Measurements from ENCODE around the gene JCAD.
A peak's percentile ranks its signal among the peaks of the same experiment; 100 is the strongest.
"Not testable (repeated sequence)": the region's sequence is repeated elsewhere in the genome, so short reads cannot be mapped to it uniquely, and the experiment has no call there.

The JCAD gene

DNA sequence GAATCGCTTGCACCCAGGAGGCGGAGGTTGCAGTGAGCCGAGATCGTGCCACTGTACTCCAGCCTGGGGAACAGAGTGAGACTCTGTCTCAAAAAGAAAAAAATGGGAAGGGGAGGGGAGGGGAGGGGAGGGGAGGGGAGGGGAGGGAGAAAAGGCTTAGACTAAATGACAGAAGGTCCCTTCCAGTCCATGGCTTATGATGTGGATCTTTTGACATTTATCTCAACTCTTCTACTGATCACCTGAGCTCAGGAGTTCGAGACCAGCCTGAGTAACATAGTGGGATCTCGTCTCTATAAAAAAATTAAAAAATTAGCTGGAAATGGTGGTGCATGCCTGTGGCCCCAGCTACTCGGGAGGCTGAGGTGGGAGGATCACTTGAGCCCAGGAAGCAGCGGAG is 34.0 kb downstream of the JCAD start:
- not testable (repeated sequence) for DNase-seq

GRCh38 chr10:30022590-30022989 is 36.8 kb downstream of the JCAD start:
- no peak for DNase-seq

- no peak for DNase-seq
These were observed 39.9 kb downstream of the JCAD start for GRCh38 chr10:30019468-30019867.

DNA sequence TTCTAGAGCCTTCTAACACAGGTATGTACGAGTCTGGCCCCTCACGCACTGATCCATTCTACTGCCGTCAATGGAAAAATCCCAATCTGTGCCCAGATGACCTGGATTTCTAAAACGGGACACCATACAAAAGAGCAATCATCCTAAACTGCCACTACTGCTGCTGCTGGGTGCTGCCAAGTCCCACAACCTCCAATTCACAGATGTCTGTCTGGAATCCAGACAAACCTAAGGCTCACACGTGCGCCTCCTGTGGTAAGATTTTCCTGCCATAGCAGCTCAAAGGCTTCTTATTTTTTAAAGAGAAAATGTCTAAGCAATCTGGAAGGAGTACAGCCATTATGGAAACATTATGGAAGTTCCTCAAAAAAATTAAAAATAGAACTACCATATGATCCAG is 40.9 kb downstream of the JCAD start:
- DNase-seq = no peak

- no peak for DNase-seq
These were observed 41.4 kb downstream of the JCAD start for GRCh38 chr10:30017966-30018365.

- DNase-seq = no peak
These were observed 41.8 kb downstream of the JCAD start for GRCh38 chr10:30017556-30017955.

DNA sequence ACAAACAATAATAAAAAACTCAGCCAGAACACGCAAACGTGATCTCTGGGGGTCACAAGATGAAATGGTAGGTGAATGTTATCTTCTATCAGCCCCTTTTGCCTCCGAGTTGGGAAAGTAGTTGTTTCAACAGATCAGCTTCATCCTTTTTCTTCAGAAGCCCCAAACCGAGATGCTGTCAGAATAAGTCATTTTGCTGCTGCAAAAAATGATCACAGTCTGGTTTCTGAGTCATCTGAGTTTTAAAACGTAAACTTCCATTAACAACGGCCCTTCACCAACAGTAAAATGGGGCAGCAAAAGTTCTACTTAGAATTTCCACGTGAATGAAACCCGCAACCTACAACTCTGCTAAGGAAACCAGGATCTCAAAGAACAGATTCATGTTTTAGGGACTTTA is 44.9 kb downstream of the JCAD start:
- DNase-seq = no peak

- DNase-seq = peak; percentile 46
These were observed 45.6 kb downstream of the JCAD start for GRCh38 chr10:30013757-30014156.

DNA sequence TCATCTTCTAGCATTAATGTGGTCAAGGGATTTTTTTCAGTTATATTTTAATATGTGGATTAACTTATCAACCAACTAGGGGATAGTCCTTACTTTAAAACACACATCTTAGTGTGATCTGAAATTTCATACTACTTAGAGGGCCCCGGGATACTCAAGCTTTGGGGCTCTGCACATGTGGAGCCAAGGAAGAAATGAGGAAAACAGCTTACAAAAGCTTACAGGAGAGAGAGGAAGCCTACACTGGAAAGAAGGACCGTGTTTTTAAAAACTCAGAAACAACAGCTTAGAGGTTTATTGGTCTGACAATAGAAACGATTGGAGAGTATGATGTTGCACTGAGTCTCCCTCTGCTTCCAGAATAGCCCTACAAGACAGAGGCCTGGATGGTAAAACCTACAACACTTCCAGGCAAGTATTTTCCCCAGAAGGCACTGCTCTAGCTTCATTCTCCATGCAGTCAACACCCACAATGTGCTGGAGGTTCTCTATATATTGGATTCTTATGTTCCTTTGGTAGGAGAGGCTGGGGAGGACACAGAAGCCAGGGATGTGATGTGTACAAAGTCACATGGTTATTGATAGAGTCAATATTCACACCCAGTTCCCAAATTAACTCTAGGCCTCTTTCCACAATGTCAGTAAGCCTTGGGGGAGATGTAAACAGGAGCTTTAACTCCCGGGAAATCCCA is 47.3 kb downstream of the JCAD start:
- DNase-seq = no peak

DNA sequence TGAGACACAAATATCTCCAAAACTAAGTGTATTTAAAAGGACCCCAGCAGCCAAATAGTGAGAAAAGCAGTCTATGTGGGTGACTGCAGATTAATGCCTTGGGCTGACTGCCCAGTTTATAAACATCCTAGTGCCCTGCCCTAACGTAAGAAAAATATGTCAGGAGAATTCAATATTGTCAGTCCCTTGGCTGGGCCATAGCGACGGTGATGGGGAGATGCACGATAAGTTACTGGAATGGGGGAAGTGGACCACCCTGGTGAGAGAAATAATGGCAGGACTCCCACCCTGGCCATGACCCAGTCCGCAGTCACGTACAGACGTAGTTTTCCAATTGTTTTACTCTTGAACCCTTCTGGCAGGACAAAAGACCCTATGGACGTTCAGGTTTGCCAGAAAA is 48.0 kb downstream of the JCAD start:
- DNase-seq = no peak

DNA sequence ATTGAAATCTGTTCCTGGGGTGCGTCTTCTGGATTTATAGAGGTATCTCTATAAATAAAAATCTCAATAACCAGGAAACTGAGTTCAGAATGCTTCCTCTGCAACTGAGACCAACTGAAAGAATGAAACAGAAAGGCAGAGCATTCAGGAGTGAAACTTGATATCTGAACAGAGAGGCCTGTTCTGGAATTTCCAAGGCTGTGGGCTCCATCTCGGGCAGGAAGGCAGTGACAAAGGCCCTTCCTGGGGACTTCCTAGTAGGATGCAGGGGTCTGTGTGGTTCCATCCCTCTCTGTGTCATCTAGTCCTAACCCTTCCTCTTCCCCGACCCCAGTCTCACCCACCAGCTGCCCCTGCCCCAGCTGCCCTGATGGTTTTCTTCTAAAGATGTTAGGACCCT is 52.0 kb downstream of the JCAD start:
- no peak for DNase-seq

GRCh38 chr10:30006410-30006809 is 53.0 kb downstream of the JCAD start:
- DNase-seq = no peak

DNA sequence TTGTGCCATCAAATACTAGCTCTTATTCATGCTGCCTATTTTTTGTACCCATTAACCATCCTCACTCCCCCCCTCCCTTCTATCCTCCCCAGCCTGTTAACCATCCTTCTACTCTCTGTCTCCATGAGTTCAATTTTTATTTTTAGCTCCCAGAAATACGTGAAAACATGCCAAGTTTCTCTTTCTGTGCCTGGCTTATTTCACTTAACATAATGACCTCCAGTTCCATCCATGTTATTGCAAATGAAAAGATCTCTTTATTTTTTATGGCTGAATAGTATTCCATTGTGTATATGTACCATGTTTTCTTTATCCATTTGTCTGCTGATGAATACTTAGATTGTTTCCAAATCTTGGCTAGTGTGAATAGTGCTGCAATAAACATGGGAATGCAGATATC is 54.3 kb downstream of the JCAD start:
- not testable (repeated sequence) for DNase-seq

GRCh38 chr10:30002426-30003266 is 56.7 kb downstream of the JCAD start:
- DNase-seq = peak; percentile 9

GRCh38 chr10:30000802-30001571 is 58.4 kb downstream of the JCAD start:
- no peak for DNase-seq

GRCh38 chr10:29998142-29998808 is 61.1 kb downstream of the JCAD start:
- DNase-seq = peak; percentile 37

GRCh38 chr10:29994811-29995210 is 64.6 kb downstream of the JCAD start:
- DNase-seq = no peak

GRCh38 chr10:29993319-29993915 is 66.0 kb downstream of the JCAD start:
- DNase-seq = no peak

DNA sequence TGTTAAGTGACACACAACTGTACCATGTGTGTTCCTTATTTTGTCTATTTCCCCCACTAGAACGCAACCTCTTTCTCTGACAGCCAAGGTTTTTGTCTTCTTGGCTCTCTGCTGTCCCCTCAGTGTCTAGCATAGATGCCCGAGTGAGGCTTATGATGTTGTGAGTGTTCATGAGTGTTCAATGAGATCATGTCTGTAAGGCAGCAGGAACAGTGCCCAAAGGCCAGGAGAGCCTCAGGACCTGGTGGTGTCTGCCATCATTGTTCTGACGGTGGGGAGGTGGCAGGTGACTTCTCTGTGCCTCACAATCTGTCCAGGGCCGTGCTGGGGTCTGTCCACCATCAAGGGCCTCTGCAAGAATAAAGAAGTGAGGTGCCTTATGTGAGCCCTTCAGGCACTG is 66.5 kb downstream of the JCAD start:
- no peak for DNase-seq

DNA sequence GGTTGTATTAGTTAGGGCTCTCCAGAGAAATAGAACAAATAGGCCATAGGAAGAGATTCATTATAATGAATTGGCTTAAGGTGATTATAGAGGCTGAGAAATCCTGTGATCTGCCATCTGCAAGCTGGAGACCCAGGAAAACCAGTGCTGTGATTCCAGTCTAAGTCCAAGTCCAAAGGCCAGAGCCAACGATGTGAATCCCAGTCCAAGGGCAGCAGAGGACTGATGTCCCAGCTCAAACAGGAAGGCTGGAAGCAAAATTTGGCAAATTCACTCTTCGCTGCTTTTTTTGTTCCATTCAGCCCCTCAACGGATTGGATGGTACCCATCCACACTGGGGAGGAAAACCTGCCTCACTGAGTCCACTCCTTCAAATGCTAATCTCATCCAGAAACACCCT is 68.0 kb downstream of the JCAD start:
- no peak for DNase-seq

GRCh38 chr10:29987471-29987870 is 71.9 kb downstream of the JCAD start:
- no peak for DNase-seq

DNA sequence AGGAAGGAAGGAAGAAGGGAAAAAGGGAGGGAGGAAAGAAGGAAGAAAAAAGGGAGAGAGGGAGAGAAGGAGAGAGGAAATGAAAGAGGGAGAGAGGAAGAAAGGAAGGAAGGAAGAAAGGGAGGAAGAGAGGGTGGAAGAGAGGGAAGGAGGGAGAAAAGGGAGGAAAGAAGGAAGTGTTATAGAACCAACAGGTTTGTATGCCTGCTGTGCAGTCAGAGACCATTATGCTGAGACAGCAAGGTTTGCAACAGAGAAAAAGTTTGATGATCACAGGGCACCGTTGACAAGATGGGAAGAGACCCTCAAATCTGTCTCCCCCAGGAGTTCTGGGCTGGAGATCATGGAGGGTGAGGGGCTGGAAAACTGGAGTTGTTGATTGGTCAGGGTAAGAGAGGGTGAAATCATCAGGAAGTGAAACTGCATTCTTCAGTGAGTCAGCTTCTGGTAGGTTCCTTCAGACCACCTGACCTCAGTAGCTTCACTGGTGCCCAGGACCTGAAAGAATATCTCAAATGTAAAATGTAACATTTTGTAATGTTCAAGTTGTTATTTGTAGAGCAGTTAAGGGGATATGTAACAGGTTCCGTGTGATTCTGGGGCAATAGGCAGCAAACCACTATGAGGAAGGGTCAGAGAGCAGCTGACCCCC is 76.3 kb downstream of the JCAD start:
- no peak for DNase-seq
